Stimulated activated CD8-positive, alpha-beta memory T cell treated with anti-CD3 and anti-CD28 coated beads, Interleukin-2, amount 100 ng/mL, for 48 hours (primary cell): Measurements from ENCODE around the gene EGFL8.

Source experiments
- DNase-seq, 2 donors: peaks; one replicate each; pipeline ENCODE4 v3.0.0-alpha.2; 2020; ENCODE audit warnings: low read depth in 2 of 2

Gene EGFL8

GRCh38 chr6:32146687-32147086 lies 17.7 kb upstream of the EGFL8 start:
- DNase-seq: no peak

DNA sequence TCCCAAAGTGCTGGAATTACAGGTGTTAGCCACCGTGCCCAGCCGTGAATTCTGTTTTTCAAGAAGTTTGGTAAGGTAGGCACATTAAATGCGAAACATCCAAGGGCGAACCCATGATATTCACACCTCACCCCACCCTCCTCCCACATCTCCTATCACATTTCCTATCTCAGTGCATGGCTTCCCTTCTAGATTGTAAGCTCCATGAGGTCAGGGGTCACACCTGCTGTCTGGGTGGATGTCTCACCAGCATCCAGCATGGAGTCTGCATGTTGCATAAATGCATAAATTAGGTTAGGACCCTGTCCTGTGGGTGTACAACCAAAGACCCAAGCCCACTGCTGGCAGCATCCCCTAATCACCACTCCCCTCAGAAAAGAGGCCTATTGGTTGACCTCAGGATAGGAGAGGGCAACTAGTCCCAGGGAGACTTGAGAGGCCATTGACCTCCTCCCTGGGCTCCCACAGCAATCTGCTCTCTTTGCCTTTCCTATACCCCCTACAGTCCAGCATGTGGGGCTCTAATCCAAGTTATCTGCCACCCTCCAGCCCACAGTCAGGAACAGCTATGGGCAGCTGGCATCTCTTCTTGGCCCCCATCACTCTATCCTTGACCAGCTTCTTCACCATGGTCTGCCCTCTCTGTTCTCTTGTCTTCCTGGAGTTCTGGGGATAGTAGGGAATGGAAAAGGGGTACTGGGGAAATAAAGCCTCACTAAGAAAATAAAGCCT lies 16.8 kb upstream of the EGFL8 start:
- no peak for DNase-seq

GRCh38 chr6:32148289-32149091 lies 15.9 kb upstream of the EGFL8 start:
- DNase-seq: peak; percentile 44 to 67

DNA sequence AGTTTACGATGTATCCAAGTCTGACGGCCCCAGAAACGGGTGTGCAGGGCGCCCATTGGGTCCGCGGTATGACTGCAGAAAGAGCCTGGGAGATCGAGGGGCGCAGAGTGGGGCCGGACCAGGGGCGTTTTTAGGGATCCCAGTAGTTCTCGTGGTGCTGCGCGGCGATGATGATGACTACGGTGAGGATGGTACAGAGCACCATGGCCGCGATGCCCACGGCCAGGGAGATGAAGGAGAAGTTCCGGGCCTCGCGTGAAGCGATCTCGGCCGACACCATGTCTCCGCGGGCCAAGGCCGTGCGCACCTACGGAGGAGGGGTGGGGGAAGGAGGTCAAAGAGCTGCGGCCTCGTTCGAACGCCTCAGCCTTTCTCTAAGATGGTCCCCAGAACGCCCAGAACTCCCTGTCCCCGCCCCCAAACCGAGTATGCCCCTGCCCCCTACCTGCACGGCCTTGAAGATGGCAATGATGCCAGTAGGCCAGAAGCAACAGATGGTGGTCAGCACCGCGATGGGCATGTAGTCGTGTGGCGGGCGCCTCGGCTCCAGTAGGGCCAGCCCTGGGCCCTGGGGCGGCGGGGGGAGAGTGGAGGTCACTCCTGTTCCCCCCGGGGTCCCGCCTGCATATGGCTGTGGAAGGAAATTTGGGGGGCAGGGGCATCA lies 15.2 kb upstream of the EGFL8 start:
- DNase-seq: no peak

DNA sequence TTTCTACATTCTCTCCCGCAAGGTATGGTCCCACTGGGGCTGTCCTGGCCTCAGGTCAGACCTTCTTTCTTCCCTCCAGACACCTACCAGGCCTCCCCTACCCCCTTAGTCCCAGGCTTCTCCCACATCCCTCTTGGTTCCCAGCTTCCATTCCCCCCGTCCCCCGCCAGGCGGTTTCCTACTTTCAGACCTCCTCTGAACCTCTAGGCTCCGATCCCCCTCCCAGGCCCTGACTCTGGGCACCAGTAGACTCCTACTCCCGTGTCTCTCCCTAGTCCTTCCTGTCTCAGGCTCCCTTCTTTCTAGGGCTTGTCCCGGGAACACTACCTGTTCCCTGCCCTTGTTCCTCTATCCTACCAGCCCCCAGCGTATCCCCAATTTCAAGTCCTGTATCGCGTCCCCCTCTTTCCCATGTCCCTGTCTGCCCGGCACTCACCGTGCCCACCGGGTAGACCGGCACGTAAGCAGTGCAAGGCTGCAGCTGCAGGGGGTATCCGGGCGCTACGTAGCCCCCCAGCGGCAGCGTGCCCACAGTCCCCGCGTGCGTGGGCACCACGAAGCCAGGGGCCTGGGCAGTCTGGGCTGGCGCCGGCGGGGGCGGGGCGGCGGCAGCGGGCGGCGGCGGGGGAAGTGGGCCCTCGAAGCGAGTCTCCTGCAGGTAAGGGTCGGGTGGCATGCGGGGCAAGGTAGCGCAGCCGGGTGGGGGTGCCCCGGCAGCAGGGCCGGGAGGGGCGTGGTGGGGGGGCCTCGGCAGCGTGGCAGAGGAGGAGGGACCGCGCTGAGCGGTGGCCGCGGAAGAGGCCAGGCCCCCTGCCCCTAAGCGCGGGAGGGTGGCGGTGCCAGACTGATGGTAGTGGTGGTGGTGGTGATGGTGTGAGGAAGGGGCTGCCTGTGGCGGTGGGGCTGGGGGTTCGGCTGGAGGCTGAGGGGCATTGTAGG lies 14.2 kb upstream of the EGFL8 start:
- DNase-seq: no peak

DNA sequence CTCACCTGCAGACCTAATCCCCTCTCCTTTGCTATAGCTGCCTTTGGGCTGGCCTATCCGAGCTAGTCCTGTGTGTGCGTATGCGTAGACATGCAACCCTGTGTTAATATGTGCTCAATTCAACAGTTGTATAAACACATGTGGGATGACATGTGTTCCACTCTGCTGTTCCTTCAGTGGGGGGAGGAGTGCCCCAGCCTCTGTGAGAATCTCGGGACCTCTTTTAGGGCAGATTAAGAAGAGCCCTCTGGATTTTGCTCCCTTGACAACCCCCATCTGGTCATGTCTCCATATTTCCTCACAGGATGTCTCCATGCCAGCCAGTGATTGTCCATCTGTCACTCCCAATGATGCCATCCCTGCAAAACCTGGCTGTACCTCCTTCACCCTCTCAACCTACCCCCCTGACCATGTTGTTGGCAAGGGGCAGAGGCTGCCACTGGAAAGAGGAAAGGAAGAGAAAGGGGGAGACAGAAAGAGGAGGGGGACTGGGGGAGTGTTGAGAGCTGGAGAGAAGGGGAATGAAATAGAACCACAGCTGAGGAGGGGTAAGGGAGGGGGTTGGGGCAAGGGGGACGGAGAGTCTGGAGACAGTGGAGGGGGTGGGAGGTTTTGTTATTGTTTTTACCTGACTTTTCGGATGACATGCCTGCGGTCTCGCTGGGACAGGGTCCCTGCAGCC lies 13.1 kb upstream of the EGFL8 start:
- no peak for DNase-seq

GRCh38 chr6:32151863-32152768 lies 12.3 kb upstream of the EGFL8 start, which contains the start of gene PRRT1:
Gene PRRT1 (minus strand): TSS chr6:32151939. CDS start chr6:32151827, 112 bp downstream.
- no peak for DNase-seq

DNA sequence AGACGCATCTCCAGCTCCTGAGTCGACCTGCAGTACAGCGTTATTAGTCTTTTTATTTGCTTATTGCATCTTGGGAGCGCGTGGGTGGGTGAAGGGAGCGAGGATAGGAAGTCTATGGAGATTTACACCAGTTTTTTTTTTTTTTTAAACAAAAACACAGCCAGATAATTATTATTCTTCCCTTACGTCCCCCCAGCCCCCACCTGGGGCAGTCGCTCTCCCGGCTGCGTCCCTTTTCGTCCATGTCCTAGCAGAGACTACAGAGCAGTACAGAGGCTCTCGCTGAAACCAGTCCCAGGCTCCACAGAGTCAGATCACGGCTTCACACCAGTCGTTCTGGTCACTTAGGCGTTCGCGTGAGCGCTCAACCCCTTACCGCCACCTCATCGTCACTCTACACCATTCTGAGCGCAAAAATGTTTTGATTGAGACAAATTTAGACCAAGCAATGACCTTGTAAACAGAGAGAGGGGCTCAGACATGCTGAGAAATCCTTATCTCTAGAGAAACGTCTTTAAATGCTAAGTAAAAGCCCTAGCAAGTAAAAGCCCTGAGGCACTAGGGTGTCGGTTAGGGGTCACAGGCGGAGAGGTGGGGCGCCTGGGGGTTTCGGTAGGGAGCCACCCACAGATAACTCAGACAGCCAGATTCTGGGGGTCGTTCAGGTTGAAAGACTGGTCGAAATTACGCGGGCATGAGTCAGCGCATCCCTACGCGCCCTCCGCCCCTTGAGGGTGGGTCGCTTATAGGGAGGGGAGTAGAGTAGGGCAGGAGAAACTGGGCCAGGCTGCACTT lies 11.4 kb upstream of the EGFL8 start:
- DNase-seq: no peak

- DNase-seq: peak; percentile 74 to 79
Measured at GRCh38 chr6:32153564-32154513, 10.6 kb upstream of the EGFL8 start, which contains the start of gene PPT2. Gene PPT2 (plus strand): TSS chr6:32154141. CDS start chr6:32154595, 454 bp downstream.

DNA sequence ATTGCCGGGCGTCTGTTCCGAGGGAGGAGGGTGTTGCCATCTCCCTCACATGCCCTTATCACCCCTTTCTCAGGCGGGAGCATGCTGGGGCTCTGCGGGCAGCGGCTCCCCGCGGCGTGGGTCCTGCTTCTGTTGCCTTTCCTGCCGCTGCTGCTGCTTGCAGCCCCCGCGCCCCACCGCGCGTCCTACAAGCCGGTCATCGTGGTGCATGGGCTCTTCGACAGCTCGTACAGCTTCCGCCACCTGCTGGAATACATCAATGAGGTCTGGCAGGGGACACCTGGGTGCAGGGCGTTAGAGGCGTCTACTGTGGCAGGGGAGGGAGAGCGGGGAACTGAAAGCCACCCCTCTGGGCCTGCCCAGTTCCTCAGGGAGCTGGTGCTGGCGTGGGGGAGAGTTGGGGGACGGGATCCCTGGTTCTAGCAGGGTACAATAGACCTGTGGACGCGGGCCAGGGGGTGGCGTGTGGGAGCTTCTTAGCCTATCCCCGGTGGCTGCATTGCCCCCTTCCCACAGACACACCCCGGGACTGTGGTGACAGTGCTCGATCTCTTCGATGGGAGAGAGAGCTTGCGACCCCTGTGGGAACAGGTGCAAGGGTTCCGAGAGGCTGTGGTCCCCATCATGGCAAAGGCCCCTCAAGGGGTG lies 9.8 kb upstream of the EGFL8 start:
- DNase-seq: no peak

GRCh38 chr6:32156891-32157290 lies 7.5 kb upstream of the EGFL8 start:
- no peak for DNase-seq

DNA sequence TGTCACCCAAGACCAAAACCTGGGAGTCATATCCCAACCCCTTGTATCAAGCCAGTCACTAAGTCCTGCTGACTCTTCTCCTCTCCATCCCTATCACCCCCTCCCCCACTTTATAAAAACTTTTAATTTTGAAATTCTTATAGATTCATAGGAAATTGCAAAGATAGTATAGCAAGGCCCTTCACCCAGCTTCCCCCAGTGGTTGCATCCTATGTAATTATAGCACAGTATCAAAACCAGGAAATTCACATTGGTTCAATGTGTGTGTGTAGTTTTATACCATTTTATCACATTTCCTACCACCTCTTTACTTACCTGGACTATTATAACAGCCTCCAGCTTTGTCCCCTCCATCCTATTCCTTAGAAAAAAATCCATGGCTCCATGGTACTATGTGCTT lies 6.3 kb upstream of the EGFL8 start:
- DNase-seq: no peak

- DNase-seq: no peak
Measured at GRCh38 chr6:32163559-32164258, 686 bp upstream of the EGFL8 start.

- DNase-seq: no peak
Measured at GRCh38 chr6:32166411-32167061, 2.1 kb downstream of the EGFL8 start.

- DNase-seq: no peak
Measured at GRCh38 chr6:32167154-32167760, 2.9 kb downstream of the EGFL8 start.
